ENCODE measurements around the gene CASP9.

Gene CASP9

GRCh38 chr1:15524021-15524282, at the start of gene CASP9:
Gene CASP9 (minus strand): TSS chr1:15524215. CDS start chr1:15524200, 15 bp downstream.
- DNase-seq (ENCODE audit: low read depth in 2 of 2): no peak

GRCh38 chr1:15573477-15573876, 49.5 kb upstream of the CASP9 start:
- no peak for DNase-seq (ENCODE audit: low read depth in 2 of 2)

GRCh38 chr1:15571266-15571665, 47.3 kb upstream of the CASP9 start:
- DNase-seq (ENCODE audit: low read depth in 2 of 2): no peak

GRCh38 chr1:15570861-15571260, 46.8 kb upstream of the CASP9 start:
- DNase-seq (ENCODE audit: low read depth in 2 of 2): no peak

GRCh38 chr1:15568387-15569073, 44.5 kb upstream of the CASP9 start:
- no peak for DNase-seq (ENCODE audit: low read depth in 2 of 2)

GRCh38 chr1:15559189-15559810, 35.3 kb upstream of the CASP9 start:
- DNase-seq (ENCODE audit: low read depth in 2 of 2): no peak

- DNase-seq (ENCODE audit: low read depth in 2 of 2): no peak
These were observed 34.5 kb upstream of the CASP9 start for GRCh38 chr1:15558516-15558915.

- no peak for DNase-seq (ENCODE audit: low read depth in 2 of 2)
These were observed 33.6 kb upstream of the CASP9 start for GRCh38 chr1:15557594-15557993.

GRCh38 chr1:15557008-15557407, 33.0 kb upstream of the CASP9 start:
- DNase-seq (ENCODE audit: low read depth in 2 of 2): no peak

- no peak for DNase-seq (ENCODE audit: low read depth in 2 of 2)
These were observed 26.6 kb upstream of the CASP9 start for GRCh38 chr1:15550573-15550972.

GRCh38 chr1:15546641-15547040, 22.6 kb upstream of the CASP9 start:
- DNase-seq (ENCODE audit: low read depth in 2 of 2): no peak

- no peak for DNase-seq (ENCODE audit: low read depth in 2 of 2)
These were observed 19.9 kb upstream of the CASP9 start for GRCh38 chr1:15543589-15544568.

GRCh38 chr1:15543251-15543588, 19.2 kb upstream of the CASP9 start:
- no peak for DNase-seq (ENCODE audit: low read depth in 2 of 2)

GRCh38 chr1:15542388-15543250, 18.6 kb upstream of the CASP9 start:
- no peak for DNase-seq (ENCODE audit: low read depth in 2 of 2)

GRCh38 chr1:15541231-15541792, 17.3 kb upstream of the CASP9 start:
- no peak for DNase-seq (ENCODE audit: low read depth in 2 of 2)

GRCh38 chr1:15540186-15540585, 16.2 kb upstream of the CASP9 start:
- DNase-seq (ENCODE audit: low read depth in 2 of 2): no peak

GRCh38 chr1:15538771-15539170, 14.8 kb upstream of the CASP9 start:
- DNase-seq (ENCODE audit: low read depth in 2 of 2): no peak

GRCh38 chr1:15531682-15532081, 7.7 kb upstream of the CASP9 start:
- DNase-seq (ENCODE audit: low read depth in 2 of 2): no peak

GRCh38 chr1:15531003-15531402, 7.0 kb upstream of the CASP9 start:
- no peak for DNase-seq (ENCODE audit: low read depth in 2 of 2)

- DNase-seq (ENCODE audit: low read depth in 2 of 2): peak; percentile 96 to 97
These were observed 2.7 kb upstream of the CASP9 start, which contains the start of gene DNAJC16 for GRCh38 chr1:15526490-15527339. Gene DNAJC16 (plus strand): TSS chr1:15526848. CDS start chr1:15529106, 2,258 bp downstream.

All from stimulated activated CD4-positive, alpha-beta T cell treated with anti-CD3 and anti-CD28 coated beads, Interleukin-15, amount 100 ng/mL, for 48 hours (primary cell).